Astrocyte of the hippocampus (primary cell): ENCODE results near the gene GSTM4.

Experiments used
- DNase-seq: peaks from one replicate; pipeline ENCODE4 v3.0.0; 2011; ENCODE audit warnings: low read depth, low spot score

Gene GSTM4

DNA sequence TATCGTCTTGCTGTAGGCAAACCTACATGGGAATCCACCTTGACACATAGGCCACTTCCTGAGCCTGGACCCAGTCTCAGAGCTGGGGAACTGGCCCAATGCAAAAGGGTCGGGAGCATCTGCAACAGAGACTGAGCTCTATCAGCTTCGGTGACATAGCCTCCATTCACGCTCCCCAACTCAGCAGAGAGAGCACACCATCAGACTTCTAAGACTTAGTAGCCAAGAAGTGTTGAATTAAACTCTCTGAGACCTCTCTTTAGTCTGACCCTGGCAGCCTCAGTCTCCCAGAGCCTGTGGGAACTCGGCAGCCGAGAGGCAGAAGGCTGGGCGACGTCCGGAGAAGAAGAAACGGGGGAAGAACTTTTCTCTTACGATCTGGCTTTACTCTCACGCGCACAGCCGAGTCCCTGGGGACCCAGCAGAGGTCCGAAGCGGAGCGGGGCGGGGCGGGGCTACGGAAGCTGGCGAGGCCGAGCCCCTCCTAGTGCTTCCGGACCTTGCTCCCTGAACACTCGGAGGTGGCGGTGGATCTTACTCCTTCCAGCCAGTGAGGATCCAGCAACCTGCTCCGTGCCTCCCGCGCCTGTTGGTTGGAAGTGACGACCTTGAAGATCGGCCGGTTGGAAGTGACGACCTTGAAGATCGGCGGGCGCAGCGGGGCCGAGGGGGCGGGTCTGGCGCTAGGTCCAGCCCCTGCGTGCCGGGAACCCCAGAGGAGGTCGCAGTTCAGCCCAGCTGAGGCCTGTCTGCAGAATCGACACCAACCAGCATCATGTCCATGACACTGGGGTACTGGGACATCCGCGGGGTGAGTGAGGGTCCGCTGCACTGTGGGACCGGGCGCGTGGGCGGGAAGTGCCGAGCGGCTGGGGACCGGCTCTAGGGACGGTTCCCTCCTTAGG, at the start of gene GSTM4:
Gene GSTM4, plus strand, starts transcription at position 485 of the 905 bp plus-strand sequence. Its CDS starts 291 bp downstream, at position 776.
- DNase-seq, result peak; percentile 84

DNA sequence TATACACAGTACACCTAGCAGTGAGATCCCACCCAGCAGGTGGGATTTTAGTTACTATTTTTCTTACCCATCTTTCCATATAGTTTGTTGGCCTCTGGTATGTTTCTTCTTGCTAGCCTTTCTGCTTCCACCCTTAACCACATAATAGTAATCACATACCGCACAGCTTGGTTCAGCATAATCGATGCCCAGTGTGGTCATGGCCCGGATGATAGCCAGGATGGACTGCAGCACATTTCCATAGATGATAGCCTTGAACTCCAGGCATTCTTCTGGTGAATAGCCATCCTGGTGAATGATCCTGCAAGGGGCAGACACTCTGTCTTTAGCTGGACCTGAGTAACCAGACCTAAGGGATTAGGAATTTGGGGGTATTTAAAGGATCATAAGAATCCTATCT, 46.0 kb upstream of the GSTM4 start:
- peak; percentile 58 for DNase-seq

DNA sequence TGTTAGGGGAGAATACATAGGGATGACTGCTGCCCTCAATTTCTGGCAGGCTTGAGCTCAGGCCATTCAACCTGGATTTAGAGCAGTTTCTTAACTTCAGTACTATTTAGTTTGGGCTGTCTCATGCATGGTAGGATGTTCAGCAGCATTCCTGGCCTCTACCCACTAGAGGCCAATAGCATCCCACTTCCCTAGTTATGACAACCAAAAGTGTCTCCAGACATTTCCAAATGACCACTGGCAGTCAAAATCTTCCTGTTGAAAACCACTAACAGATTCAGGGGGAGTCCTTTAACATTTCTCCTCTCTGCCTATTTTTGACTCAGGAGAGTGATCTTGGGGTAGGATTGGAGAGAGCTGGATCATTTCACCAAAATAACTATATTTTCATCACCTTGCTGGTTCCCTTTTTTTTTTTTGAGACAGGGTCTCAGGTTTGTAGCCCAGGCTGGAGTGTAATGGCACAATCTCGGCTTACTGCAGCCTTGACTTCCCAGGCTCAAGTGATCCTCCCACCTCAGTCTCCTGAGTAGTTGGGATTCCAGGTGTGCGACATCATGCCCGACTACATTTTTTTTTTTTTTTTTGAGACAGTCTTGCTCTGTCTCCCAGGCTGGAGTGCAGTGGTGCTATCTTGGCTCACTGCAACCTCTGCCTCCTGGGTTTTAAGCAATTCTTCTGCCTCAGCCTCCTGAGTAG, 45.1 kb upstream of the GSTM4 start:
- DNase-seq, result peak; percentile 54

DNA sequence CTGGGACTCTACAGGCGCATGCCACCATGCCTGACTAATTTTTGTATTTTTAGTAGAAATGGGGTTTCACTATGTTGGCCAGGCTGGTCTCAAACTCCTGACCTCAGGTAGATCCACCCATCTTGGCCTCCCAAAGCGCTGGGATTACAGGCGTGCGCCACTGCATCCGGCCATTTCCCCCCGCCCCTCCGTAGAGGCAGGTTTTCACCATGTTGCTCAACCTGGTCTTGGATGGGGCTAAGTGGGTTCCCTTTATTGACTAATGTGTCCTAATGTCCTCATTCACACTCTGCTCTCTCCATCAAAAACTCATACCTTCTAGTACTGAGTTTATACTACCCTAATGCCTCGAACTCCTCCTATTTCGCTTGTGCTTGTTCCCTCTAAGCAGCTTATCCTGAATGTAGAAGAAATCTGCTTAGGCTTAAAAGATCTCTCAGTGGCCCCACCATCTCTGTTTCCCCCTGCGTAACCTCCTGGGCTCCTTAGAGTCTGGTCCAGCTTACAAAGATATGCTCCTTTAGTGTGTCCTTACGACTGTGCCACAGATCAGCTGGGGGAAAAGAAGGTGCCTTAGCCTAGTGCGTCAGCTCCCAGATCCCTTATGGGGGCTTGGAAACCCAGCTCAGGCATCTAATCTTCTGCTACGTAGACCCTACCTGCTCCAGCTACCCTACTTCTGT, 44.5 kb upstream of the GSTM4 start:
- DNase-seq, result no peak

DNA sequence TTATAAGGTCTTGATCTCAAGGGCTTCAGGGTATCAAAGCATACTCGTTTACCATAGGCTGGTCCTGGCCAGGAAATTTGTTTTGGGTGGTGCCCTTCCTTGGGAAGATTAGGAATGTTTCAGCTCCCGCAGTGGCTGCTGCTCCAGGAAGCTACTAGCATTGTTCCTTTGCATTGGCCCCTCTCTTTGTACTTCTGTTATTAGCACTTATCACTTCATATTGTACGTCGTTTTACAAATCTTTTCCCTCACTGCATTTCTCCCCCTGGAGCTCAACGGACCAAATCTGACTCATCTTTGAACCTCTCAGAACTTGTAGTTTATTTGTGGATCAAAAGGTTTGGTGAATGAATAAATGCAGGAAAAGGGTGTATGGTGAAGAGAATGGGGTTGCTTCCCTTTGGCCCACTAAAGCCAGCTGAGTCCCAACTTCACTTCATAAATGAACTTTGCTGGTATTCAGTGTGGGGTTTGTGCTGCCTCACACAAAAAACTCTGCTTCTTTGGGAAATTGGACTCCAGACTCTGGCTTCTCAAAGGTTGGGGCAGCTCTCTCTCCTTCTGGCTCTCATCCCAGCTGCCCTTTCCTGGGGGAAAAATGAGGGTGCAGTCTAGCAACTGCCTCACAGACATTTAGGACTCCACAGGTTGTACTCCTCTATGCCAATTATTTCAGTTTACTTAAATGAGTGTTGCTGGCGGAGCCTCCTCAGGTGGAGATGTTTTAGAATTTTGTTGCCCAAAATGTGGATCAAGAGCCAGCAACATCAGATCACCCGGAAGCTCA, 42.3 kb upstream of the GSTM4 start:
- no peak for DNase-seq

DNA sequence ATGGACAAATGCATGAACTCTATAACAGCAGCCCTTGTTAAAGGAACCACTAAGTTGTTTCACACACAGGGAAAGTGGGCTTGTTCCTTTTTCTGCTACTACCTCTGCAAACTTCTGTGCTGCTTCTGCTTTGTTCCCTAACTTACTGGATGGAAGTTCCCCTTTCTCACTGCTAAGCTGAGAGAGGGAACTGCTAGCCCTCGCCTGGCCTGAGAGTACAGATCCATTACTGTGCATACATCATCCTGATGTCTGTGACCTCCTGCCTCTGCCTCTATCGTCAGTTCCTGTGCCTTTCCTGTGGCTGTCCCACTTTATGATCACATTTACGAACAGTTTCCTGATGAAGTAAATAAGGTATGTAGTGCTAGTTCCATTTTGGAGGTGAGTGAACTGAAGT, 40.0 kb upstream of the GSTM4 start:
- no peak for DNase-seq

DNA sequence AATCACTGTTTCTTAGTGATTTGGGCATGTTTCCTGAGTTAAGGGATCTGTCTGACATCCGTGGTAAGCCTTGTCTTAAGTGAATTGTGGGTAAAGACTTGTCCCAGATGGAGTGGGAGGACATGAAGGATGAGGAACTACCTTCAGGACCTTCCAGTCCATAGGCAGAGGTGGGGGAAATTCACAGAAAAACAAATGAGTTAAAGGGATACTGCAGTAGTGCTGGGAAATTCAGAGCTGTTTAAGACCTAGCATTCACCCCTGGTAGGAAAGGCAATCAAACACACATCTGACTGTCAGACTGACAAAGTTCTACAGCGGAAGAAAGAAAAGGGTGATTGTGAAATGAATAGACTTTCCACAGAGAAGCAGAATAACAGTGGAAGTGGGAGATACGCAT, 39.5 kb upstream of the GSTM4 start:
- no peak for DNase-seq

DNA sequence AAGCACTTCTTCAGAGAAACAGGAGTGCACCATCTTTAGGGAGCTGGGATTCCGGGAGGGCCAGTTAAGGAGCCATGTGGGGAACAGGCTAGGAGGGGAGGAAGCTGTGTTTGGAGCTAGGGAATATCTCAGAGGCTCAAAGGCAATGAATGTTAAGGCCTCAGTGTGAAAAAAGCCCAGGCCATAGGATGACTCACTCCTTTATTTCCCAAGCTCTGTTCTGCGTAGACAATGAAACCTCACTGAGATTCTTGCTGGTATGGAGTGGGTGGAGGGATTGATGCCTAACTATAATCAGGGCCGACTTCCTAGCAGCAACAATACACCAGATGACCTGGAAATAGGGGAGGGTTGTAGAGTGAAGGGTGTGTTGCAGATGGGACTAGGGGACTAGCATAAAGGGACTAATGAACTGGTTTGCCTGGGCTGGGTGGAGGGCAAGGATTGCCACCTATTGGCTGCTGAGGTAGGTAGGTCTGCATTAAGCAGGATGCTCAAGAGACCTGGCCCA, 38.6 kb upstream of the GSTM4 start:
- peak; percentile 87 for DNase-seq

DNA sequence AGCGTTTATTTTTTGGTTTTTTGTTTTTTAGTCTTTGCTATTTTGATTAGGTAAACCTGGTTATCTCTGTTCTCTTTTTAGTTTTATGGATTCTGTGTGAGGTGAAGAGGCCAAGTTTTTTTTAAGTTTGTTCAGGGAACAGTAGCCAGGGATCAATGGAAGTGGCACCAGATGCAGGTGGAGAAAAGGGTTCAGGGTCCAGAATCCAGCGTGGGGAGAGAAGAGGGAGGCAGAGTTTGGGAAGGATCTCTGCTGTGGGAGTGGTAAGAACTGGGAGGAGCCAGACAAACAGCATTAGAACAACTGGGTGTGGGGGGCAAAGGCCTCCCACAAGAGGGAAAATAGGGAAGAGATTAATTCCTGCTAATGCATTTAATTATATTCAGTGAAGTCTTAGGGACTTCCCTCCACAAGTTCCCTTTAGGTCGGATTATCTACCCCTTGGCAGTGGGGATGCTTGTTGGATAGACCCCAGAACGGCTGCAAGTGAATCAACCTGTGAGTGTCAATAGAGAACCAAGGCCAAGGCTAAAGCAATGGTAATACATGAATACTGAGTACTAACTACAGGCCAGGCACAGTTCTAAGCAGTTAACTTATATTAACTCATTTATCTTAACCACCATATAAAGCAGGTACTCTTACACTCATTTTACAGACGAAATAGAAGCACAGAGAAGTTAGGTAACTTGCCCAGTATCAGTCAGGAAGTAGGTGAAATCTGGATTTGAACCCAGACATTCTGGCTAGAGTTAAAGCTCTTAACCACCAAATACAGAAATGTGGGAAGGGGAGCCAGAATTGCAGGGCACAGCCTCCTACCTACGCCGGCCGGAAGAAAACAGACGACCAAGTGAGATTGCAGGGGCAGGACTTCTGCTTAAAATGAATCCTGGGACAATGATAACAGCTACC, 37.0 kb upstream of the GSTM4 start:
- DNase-seq, result no peak

DNA sequence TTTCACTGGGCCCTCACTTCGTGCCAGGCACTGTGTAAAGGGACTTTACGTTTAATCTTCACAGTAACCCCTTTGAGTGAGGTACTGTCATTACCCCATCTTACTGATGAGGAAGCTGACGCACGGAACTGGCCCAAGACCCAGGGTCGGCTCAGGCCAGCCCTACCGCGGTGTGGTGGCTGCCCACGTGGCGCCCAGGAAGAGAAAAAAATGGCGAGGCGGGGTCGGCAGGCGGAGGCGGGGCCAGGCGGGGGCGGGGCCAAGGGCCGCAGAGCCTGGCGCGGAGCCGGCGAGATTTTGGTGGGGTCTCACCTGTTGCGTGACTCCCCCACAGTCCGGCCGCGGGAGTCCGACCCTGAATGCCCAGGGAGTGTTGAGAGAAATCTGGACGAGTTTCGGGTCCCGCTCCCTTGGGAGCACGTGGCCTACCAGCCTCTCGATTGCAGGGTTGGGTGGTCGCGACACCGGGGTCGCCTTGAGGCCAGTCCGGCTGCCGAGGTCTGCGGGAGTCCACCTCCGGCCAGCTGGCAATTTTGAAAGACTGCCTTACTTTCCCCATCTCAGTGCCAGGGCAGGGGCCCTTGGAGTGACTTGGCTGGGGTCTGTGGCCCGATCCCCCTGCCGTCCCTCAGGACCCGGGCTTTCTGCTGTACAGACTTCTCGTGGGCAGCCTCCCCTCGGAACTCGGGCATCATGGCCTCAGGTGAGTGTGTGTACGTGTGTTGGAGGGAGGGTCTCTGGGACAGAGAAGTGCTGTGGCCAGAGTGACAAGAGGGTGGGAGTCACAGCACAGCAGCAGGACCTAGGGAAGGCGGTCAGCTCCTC, 36.1 kb upstream of the GSTM4 start, which contains the start of the genes AMPD2 and GNAT2:
Gene AMPD2, plus strand, starts transcription at position 262 of the 825 bp plus-strand sequence. CDS start 1,339 bp downstream, outside the sequence.
Gene GNAT2, minus strand, starts transcription at position 41 of the 825 bp plus-strand sequence. CDS start 6,746 bp downstream, outside the sequence.
- DNase-seq, result peak; percentile 91

DNA sequence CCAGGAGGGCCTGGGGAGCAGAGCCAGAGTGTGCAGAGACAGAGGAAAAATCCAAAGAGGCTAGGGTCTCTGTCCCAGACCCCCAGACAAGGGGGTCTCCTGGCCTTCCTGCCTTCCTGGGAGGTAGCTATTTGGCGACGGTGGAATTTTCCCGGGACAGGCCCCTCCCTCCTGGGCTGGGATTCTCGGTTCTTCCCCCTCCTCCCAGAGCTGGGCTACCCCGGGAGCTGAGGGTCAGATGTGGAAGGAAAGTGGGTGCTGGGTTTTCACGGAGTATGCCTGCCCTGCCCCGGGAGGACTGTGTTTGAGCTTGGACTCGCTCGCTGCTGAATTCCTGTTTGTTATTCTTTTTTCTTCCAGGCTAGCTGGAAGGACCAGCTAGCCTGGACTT, 35.5 kb upstream of the GSTM4 start:
- DNase-seq, result peak; percentile 67

DNA sequence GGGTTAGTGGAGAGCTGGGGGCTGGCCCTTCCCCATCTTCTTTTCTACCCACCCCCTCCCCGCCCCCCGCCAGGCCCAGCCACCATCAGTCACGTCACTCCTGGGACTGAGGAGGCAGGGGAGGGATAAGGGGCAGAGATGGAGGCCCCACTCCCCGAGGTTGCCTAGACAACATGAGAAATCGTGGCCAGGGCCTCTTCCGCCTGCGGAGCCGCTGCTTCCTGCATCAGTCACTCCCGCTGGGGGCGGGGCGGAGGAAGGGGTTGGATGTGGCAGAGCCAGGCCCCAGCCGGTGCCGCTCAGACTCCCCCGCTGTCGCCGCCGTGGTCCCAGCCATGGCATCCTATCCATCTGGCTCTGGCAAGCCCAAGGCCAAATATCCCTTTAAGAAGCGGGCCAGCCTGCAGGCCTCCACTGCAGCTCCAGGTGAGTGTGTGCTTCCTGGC, 35.0 kb upstream of the GSTM4 start:
- peak; percentile 97 for DNase-seq

DNA sequence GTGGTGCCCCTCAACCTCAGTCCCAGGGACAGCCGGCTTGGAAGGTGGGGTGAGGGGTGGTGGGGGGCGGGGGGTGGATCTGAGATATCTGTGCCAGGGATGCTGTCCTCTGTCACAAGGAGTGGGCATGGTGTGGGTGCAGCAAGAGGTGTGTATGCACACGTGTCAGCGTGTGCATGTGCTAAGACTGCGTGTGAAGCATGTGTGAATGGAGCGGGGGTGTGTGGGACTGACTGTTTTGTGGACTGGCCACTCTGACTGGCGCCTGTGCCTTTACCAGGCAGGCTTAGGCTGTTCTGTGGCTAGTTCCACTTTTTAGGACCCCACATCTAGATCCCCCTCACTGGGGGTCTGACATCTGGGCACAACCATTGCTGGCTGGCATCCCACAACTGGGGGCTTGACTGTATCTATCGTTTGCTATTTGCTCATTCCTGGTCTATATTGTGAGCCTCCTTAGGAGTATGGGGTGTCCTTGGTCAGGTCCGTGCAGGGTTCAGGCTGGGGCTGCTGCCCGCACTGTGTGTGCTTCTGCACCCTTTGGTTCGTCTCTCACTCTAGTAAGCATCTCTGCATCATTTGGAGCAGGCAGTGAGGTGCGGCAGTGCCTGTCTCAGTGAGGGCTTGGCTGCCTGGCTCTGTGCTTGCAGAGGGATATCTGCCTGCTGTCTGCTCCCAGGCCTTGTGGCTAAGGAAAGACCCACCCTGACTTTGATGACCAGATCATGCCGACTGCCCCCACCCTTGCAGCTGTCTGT, 34.3 kb upstream of the GSTM4 start:
- DNase-seq, result no peak

DNA sequence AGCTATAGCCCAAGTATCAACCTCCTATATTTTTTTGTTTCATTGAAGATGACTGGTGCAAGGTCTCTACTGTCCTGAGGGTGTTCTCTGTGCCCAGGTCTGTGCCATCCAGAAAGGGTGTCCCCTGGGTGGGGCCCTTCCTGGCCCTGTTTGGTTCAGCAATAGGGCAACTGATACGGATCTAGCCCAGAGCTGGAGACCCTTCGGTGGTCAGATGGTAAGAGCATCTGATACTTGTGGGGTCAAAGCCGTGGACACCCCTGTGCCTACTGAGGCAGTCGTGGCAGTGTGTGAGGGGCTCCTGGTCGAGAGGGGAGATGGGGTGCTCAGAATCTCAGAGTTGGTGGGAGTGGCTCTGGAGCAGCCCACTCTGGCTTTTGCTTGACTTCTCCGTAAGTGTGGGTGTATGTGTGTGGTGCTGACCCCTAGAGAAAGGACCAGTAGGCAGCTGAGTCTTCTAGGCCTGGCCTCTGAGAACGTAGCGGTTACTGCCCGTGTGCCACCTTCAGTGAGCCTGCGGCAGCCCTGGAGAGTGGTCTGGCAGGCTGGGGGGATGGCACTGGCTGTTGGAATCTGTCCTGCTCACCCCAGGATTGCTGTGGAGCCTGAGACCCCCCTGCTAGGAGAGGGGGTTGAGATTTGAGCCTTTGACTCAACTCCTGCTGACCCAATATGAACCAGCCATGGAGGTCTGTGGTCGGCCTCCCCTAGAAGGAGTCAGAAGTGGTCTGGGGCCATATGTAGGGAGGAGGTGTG, 33.6 kb upstream of the GSTM4 start:
- DNase-seq, result no peak

DNA sequence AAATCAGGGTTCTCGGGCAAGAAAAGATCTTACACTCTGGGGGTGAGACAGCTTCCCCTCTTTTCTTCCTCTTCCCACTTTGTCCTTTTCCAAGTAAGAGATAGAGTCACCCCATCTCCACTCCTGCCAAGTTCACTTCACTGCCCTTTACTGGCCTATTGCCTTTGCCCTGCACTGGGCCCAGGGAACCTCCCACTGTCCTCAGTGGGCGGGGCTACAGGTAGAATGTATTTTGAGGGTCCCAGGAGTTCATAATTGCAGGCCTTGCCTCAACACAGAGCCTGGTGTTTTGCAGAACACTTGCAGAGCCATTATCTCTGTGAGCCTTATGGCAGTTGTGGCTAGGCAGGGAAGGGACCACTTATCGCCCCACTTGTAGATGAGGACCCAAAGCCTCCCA, 33.0 kb upstream of the GSTM4 start:
- DNase-seq, result no peak

DNA sequence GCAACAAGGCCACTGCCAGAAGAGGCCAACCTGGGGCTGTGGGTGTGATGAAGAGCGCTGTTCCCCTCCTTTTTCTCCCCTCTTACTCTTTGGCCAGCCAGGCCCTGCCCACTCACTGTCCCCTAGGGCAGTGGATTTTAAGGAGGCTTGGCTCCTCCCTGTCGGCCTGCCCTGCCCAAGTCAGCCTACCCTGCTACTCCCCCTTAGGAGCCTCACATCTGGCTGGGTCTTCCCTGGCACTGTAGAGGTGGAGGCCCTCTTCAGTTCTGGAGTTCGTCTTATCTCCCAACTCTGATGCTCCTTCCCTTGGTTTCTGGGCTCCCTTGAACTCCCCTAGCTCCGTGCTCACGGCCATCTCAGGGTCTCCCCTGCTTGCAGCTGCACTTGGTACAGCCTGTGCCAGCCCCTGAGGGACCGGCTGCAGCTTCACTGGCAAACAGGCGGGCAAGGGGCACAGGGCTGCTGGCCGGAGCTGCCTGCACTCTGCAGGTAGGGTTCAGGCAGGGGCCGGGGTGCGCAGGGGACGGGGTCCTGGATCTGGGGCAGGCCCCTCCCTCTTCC, 32.2 kb upstream of the GSTM4 start:
- DNase-seq, result peak; percentile 43
